Uterus (tissue), 4 donors: ENCODE measurements around the gene ATP13A3. TPM values are rescaled to one million over a fixed set of nuclear protein-coding genes. Genes with fewer than 3 reads are reported as not detected.

ENCODE experiments used
- DNase-seq, 2 donors: peaks; one replicate each; pipeline ENCODE4 v3.0.0-alpha.2; 2019 to 2020
- H3K27ac ChIP-seq, 2 donors: fragments of 200-600 bp; sonication (generic); 1 replicate in 1 of 2; 2 replicates in 1 of 2; pipeline ENCODE4 v1.5.1; 2016 to 2018
- H3K27me3 ChIP-seq, 2 donors: fragments of 200-600 bp; sonication (generic); one replicate each; pipeline ENCODE4 v1.5.1; 2018 to 2019; ENCODE audit warnings: control low read depth in 1 of 2
- H3K36me3 ChIP-seq, 2 donors: fragments of 200-600 bp; sonication (generic); one replicate each; pipeline ENCODE4 v1.5.1; 2019; ENCODE audit warnings: control low read depth in 1 of 2
- H3K4me1 ChIP-seq, 2 donors: fragments of 200-600 bp; sonication (generic); one replicate each; pipeline ENCODE4 v1.5.1; 2018 to 2019; ENCODE audit warnings: control low read depth in 1 of 2
- H3K4me3 ChIP-seq, 2 donors: fragments of 200-600 bp; sonication (generic); 1 replicate in 1 of 2; 2 replicates in 1 of 2; pipeline ENCODE4 v1.5.1; 2018 to 2019; ENCODE audit warnings: mild to moderate bottlenecking in 1 of 2
- H3K9me3 ChIP-seq, 2 donors: fragments of 200-600 bp; sonication (generic); one replicate each; pipeline ENCODE4 v1.5.1; 2019; ENCODE audit warnings: control low read depth in 1 of 2
- POLR2A ChIP-seq, 2 donors: fragments of 450-650 bp; IDR thresholded peaks; one replicate each; pipeline ENCODE4 v1.6.1; 2016; ENCODE audit warnings: antibody characterized with exemption in 2 of 2, mild to moderate bottlenecking in 1 of 2, moderate library complexity in 1 of 2
- intact Hi-C: fragments of 100-400 bp; cut with DNase I; formaldehyde crosslinking; loops from one replicate; pipeline ENCODE4 v1.15.1; 2023; ENCODE audit warnings: low total_unique reads
- total RNA-seq, 4 donors: library from RNA; depleted of rRNA in 3 of 4; stranded (reverse); fragments of >200 nt in 3 of 4; gene quantifications; one replicate each; pipeline versions ENCODE4 v1.1.0 to v1.2.4, GENCODE V29; 2014 to 2023
- TF ChIP-seq, protein P1 (sequence below), 4 experiments: fragments of 200-600 bp in 2 of 4; fragments of 450-650 bp in 2 of 4; sonication (generic) in 2 of 4; IDR thresholded peaks; one replicate each; pipeline ENCODE4 v1.5.1; 2016 to 2019; ENCODE audit warnings: antibody characterized with exemption in 4 of 4, mild to moderate bottlenecking in 2 of 4, moderate library complexity in 1 of 4
- donor health status: DM: yes; HTN: yes; CAD: no.

The ATP13A3 gene
- total RNA-seq, 4 donors from 2014 or later: 43.3 to 148 (median 82.9) TPM

DNA sequence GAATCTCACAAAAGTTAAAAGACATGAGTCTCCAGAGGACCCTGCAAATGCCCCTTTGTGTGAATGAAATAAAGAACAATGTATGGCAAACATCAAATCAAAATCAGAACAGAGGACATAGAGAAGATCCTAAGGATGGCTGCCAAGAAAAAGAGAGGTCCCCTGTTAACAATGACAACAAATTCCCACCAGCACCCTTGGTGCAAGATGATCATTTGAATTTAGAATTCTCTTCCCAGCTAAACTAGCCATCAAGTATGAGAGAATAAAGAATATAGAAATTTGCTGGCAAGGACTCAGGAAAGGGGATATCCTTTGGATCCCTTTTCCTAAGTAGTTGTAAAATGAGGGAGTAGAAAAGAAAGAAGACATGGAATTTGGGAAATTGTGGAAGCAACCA lies 96.0 kb downstream of the ATP13A3 start:
- no peak for TF ChIP-seq POLR2A (IDR thresholded peaks at IDR 0.05)
- TF ChIP-seq, protein P1, sequence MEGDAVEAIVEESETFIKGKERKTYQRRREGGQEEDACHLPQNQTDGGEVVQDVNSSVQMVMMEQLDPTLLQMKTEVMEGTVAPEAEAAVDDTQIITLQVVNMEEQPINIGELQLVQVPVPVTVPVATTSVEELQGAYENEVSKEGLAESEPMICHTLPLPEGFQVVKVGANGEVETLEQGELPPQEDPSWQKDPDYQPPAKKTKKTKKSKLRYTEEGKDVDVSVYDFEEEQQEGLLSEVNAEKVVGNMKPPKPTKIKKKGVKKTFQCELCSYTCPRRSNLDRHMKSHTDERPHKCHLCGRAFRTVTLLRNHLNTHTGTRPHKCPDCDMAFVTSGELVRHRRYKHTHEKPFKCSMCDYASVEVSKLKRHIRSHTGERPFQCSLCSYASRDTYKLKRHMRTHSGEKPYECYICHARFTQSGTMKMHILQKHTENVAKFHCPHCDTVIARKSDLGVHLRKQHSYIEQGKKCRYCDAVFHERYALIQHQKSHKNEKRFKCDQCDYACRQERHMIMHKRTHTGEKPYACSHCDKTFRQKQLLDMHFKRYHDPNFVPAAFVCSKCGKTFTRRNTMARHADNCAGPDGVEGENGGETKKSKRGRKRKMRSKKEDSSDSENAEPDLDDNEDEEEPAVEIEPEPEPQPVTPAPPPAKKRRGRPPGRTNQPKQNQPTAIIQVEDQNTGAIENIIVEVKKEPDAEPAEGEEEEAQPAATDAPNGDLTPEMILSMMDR (IDR thresholded peaks at IDR 0.05): no peak
- H3K4me3 ChIP-seq: no peak overlapping the region
- no peak for DNase-seq
- H3K9me3 ChIP-seq: no peaks in the 10 kb centered on the region
- no peaks in the 10 kb centered on the region for H3K36me3 ChIP-seq
- no peak overlapping the region for H3K27ac ChIP-seq
- intact Hi-C loops: no loop called here
- H3K4me1 ChIP-seq: no peaks in the 10 kb centered on the region
- H3K27me3 ChIP-seq: no peaks in the 10 kb centered on the region

- intact Hi-C loops: no loop called here
- no peaks in the 10 kb centered on the region for H3K9me3 ChIP-seq
- TF ChIP-seq, protein P1 (IDR thresholded peaks at IDR 0.05): no peak
- TF ChIP-seq POLR2A (IDR thresholded peaks at IDR 0.05): no peak
Measured at GRCh38 chr3:194389269-194389668, 97.5 kb downstream of the ATP13A3 start.

DNA sequence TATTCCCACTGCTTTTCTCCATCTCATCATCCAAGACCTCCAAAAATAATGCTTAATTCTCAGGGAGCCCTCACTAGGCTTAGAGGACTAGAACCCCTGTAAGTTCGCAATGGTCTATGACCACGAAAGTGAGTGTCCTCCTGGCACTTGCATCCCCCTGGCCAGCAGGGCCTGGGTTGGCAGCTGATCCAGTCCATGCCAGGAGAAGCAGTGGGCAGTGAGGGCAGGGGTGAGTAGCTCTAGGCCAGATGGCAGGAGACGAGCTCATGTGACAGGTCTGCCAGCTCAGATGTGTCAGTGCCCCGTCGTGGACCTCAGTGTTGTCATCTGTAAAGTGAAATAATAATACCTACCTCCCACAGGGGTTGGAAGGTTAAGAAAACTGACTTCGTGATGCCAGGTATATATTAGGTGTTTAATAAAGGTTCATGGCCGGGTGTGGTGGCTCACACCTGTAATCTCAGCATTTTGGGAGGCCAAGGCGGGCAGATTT lies 98.8 kb downstream of the ATP13A3 start:
- Histone ChIP-seq H3K36me3 (no peaks in the 10 kb centered on the region), H3K9me3 (no peaks in the 10 kb centered on the region), H3K4me1 (no peaks in the 10 kb centered on the region), H3K4me3 (no peak overlapping the region), H3K27ac (no peak overlapping the region), H3K27me3 (no peaks in the 10 kb centered on the region)
- intact Hi-C loops: no loop called here
- TF ChIP-seq, protein P1 (IDR thresholded peaks at IDR 0.05): no peak
- no peak for TF ChIP-seq POLR2A (IDR thresholded peaks at IDR 0.05)
- DNase-seq: no peak

More at GRCh38 chr3:194389269-194389668, 97.5 kb downstream of the ATP13A3 start:
- H3K4me1 ChIP-seq: no peaks in the 10 kb centered on the region
- DNase-seq: no peak
- no peaks in the 10 kb centered on the region for H3K36me3 ChIP-seq
- no peak overlapping the region for H3K4me3 ChIP-seq
- no peak overlapping the region for H3K27ac ChIP-seq
- H3K27me3 ChIP-seq: no peaks in the 10 kb centered on the region

DNA sequence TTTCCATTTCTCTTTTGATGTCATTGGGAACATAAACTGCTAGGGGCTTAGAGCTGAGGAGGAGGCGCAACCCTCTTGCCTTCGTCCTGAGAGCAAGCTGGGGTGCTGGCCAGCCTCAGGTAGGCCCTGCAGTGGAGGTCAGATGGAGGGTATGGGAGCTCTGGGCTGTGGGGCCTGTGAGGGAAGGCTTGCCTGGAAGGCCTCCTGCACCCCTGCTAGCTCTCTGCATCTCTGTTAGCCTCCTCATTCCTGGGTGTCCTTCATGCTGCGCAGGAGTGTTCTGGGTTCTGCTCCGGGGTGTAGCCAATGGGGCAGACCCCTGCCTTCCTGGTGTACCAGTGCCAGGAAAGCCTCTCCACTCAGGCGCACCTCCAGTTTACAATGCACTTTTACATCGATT lies 99.5 kb downstream of the ATP13A3 start:
- intact Hi-C loops: no loop called here
- Histone ChIP-seq H3K27ac (no peak overlapping the region), H3K36me3 (no peaks in the 10 kb centered on the region), H3K27me3 (no peaks in the 10 kb centered on the region), H3K9me3 (no peaks in the 10 kb centered on the region), H3K4me3 (no peak overlapping the region), H3K4me1 (no peaks in the 10 kb centered on the region)
- no peak for TF ChIP-seq POLR2A (IDR thresholded peaks at IDR 0.05)
- TF ChIP-seq, protein P1 (IDR thresholded peaks at IDR 0.05): no peak
- no peak for DNase-seq

GRCh38 chr3:194386648-194387047 lies 100.2 kb downstream of the ATP13A3 start:
- Histone ChIP-seq H3K27me3 (no peaks in the 10 kb centered on the region), H3K27ac (no peak overlapping the region), H3K9me3 (no peaks in the 10 kb centered on the region), H3K36me3 (no peaks in the 10 kb centered on the region), H3K4me1 (no peaks in the 10 kb centered on the region), H3K4me3 (no peak overlapping the region)
- intact Hi-C loops: no loop called here
- TF ChIP-seq, protein P1 (IDR thresholded peaks at IDR 0.05): no peak
- TF ChIP-seq POLR2A (IDR thresholded peaks at IDR 0.05): no peak
- DNase-seq: no peak
